HS-27A (cell line): Measurements from ENCODE around the gene CD14.
"Not testable (repeated sequence)": the region's sequence is repeated elsewhere in the genome, so short reads cannot be mapped to it uniquely, and the experiment has no call there.

Source experiments
- DNase-seq: peaks from one replicate; pipeline ENCODE4 v3.0.0-alpha.2; 2012; ENCODE audit warnings: low read depth, missing footprints

The CD14 gene

DNA sequence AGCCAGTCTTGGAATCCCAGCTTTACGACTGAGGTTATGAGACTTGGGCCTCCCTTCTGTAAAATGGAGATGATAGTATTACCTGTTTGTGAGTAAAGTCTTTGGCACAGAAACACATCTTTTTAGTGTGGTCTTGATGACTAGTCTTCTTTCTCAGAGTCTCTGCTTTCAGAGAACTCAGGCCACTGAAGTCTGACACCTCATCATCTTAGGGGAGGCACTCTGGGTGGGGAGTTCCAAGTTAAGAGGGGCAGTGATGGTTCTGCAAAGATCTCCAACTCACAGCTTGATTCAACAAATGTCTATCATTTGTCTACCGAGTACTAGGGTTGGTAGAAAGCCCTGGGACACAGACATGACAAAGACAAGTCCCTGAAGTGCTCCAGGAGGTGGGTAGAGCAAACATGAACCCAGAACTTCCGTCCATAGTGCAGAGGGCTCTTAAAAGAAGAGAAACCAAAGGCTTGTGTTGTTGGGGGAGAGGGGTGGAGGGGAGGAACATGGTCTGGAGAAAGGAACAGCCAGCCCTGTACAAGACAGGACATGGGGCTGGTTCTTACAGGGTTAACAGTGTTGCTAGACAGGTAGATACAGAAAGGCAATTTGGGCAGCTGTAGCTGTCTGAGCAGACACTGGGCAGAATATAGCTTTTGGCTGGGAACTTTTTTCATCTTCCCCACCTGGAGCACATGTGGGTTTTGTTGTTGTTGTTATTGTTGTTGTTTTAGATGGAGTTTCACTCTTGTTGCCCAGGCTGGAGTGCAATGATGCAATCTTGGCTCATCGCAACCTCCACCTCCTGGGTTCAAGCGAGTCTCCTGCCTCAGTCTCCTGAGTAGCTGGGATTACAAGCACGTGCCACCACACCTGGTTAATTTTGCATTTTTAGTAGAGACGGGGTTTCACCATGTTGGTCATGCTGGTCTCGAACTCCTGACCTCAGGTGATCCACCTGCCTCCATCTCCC is 2.6 kb upstream of the CD14 start:
- no peak for DNase-seq

DNA sequence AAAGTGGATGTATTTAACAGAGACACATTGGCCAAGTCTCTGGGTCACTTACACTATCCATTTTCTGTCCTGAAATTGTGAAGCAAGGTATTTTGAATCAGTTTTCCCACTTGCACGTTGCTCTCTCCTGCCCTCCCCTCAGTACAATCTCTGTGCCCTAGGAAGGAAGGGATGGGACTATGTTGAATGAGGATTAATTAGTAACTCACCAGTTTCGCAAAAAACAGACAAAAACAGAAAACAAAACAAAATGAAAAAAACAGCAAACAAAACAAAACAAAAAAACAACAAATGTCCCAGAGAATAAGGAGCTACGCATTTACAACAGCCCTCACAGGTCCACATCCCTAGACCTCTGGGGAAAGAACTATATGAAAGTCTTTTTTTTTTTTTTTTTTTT is 1.1 kb upstream of the CD14 start:
- DNase-seq: no peak

DNA sequence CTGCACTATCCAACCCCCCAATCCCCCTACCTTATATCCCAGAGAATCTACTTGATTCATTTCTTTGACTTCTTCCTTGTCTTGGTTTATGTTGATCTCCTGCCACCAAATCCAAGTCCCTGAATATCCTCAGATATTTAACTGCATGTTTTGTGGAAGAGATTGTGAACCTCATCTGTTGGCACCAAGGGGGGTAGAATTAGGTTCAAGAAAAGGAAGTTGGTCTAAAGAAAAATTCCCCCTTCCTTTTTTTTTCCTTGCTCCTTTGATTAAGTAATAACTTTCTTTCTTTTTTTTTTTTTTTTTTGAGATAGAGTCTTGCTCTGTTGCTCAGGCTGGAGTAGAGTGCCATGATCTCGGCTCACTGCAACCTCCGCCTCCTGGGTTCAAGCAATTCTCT is 526 bp upstream of the CD14 start:
- no peak for DNase-seq

GRCh38 chr5:140632366-140633020 is 482 bp downstream of the CD14 start:
- no peak for DNase-seq

GRCh38 chr5:140631831-140632365 is 1.1 kb downstream of the CD14 start:
- DNase-seq: no peak

DNA sequence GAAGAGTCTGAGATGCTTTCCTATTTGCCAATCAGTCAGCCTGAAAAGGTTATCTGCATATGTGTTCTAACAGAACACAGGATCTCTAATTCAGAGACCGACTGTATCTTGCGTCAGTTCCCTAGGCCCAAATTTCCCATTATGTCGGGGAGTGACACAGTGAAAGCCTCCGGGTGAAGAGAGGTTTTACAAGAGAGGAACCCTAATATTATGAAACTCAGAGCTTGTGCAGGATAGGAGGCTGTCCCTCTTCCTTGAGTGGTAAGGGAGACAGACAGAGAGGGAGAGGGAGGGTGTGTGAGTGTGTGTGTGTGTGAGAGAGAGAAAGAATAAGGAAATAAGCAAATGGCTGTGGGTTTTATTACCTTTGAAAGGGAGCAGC is 1.9 kb downstream of the CD14 start:
- no peak for DNase-seq

- DNase-seq: no peak
Observed at GRCh38 chr5:140630292-140631035, 2.5 kb downstream of the CD14 start.

- no peak for DNase-seq
Observed at GRCh38 chr5:140628711-140629110, 4.3 kb downstream of the CD14 start.

DNA sequence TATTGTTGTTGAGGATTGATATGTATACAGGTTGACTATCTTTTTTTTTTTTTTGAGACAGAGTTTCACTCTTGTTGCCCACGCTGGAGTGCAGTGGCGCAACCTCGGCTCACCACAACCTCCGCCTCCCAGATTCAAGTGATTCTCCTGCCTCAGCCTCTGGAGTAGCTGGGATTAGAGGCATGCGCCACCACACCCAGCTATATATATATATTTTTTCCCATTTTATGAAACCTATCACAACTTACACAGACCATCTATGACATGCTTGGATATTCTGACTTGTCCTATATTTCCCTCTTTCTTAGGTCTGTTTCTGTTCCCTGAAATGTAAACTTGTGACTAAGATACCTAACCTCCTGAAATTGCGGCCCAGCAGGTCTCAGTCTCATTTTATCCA is 5.0 kb downstream of the CD14 start:
- no peak for DNase-seq

DNA sequence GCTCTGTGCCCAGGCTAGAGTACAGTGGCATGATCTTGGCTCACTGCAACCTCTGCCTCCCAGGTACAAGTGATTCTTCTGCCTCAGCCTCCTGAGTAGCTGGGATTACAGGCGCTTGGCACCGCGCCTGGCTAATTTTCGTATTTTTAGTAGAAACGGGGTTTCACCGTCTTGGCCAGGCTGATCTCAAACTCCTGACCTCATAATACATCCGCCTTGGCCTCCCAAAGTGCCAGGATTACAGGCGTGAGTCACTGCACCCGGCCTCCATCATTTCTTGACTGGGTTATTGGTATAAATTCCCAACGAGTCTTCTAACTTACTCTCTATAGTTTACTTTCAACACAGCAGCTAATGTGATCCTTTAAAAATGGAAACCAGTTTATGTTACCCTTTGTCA is 8.1 kb downstream of the CD14 start:
- DNase-seq: not testable (repeated sequence)

DNA sequence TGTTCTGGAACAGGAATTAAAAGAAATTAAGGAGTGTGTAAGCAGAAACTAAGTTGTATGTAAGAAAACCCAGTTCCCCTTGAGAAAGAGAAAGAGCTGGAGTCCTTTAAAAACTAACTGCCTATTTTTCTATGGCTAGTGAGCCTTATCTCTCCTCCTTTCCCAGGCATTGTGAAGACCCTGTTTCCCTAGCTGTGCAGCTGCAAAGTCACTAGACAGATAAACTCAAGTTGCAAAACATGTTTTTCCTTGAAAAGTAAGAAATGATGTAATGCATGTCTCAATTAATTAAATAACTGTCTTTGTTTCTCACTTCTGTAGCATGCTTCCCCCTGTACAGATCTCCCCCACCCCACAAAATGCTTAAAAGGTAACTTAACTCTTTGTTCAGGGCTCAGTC is 9.9 kb downstream of the CD14 start:
- not testable (repeated sequence) for DNase-seq

GRCh38 chr5:140622301-140622700 is 10.7 kb downstream of the CD14 start:
- DNase-seq: no peak

DNA sequence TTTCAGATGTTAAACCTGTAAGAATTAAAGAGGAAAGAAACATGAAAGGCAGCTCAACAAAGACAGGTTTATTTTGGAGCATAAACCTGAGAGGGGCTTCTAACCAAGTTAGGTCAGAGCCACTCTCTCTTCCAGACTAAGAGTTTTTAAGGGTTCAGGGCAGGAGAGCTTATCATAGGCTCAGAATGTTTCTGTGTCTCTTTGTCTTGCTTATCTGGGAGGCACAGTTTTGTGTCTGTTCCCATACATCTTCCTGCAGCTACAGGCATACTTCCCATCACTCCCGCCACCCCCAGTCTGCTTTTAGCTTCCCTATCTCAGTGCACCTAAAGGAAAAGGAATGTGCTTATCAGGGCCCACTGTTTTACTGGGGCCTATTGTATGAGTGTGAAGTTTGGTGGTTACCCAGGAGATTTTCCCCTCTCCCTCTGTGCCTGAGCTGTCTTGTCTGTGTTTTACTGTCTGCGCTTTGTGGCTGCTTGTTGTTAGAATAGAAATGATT is 21.9 kb downstream of the CD14 start:
- no peak for DNase-seq

- DNase-seq: no peak
Observed at GRCh38 chr5:140609126-140609525, 23.8 kb downstream of the CD14 start.

DNA sequence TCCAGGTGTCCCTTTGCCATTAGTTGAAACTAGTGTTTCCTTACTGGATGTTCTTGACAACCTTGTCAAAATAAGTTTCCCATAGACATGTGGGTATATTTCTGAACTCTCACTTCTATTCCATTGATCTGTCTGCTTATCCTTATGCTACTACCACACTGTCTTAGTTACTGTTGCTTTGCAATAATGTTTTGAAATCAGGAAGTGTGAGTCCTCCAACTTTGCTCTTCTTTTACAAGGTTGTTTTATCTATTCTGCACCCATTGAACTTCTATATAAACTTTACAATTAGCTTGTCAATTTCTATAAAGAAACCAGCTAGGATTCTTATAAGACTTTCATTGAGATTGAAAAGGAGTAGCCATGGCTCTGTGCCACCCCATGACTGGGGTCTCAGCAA is 24.3 kb downstream of the CD14 start:
- DNase-seq: no peak

GRCh38 chr5:140607031-140607430 is 25.9 kb downstream of the CD14 start:
- DNase-seq: no peak

DNA sequence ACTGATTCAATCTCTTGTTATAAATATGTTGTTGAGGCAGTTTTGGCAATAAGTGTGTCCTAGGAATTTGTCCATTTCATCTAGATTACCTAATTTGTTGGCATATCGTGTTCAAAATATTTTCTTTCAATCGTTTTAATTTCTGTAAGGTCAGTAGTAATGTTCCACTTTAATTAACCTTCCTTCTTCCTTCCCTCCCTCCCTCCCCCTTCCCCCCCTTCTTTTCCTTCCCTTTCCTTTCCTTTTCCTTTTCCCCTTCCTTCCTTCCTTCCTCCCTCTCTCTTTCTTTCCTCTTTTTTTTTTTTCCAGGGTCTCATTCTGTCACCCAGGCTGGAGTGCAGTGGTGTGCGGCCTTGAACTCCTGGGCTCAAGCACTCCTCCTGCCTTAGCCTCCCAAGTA is 27.1 kb downstream of the CD14 start:
- DNase-seq: no peak

DNA sequence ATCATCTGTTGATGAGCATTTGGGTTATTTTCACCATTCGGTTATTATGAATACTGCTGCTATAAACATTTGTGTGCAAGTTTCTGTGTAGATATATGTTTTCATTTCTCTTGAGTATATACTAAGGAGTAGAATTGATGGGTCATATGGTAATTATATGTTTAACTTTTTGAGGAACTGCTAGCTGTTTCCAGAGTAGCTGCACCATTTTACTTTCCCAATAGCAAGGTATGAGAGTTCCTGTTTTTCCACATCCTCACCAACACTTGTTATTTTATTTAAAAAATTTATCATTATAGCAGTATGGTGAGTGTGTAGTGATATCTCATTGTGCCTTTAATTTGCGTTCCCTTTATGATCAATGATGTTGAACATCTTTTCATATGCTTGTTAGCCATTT is 29.2 kb downstream of the CD14 start:
- DNase-seq: no peak

- DNase-seq: not testable (repeated sequence)
Observed at GRCh38 chr5:140603446-140603698, 29.6 kb downstream of the CD14 start.

GRCh38 chr5:140602147-140602546 is 30.8 kb downstream of the CD14 start:
- no peak for DNase-seq

- DNase-seq: no peak
Observed at GRCh38 chr5:140600096-140600495, 32.9 kb downstream of the CD14 start.

DNA sequence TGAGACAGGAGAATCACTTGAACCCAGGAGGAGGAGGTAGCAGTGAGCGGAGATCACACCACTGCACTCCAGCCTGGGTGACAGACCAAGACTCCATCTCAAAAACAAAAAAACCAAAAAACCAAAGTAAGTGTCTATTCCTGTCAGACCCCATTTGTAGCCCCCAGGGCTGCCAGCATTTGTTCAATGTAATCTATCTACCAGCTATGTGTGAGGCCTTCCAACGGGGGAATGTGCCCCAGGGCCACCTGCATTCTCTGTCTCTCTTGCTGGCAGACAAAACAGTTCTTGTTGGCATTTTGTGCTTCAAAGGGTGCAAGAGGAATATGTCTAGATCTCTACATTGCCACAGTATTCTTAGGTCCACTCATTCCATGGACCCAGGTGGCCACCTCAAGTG is 34.1 kb downstream of the CD14 start:
- no peak for DNase-seq

GRCh38 chr5:140596321-140596741 is 36.6 kb downstream of the CD14 start:
- no peak for DNase-seq
